AG08395 (cell line): Measurements from ENCODE around the gene MYPN.
"Not testable (repeated sequence)": the region's sequence is repeated elsewhere in the genome, so short reads cannot be mapped to it uniquely, and the experiment has no call there.

Experiments used
- DNase-seq: peaks from one replicate; pipeline ENCODE4 v3.0.0; 2012; ENCODE audit warnings: mixed read lengths, low spot score

The MYPN gene

GRCh38 chr10:68172324-68172723, 63.0 kb downstream of the MYPN start:
- DNase-seq = no peak

GRCh38 chr10:68175949-68176348, 66.7 kb downstream of the MYPN start:
- no peak for DNase-seq

GRCh38 chr10:68176797-68177196, 67.5 kb downstream of the MYPN start:
- DNase-seq = no peak

GRCh38 chr10:68178592-68178991, 69.3 kb downstream of the MYPN start:
- DNase-seq = no peak

GRCh38 chr10:68179016-68179415, 69.7 kb downstream of the MYPN start:
- no peak for DNase-seq

- no peak for DNase-seq
These were observed 71.2 kb downstream of the MYPN start for GRCh38 chr10:68180490-68180889.

GRCh38 chr10:68184546-68184945, 75.3 kb downstream of the MYPN start:
- DNase-seq = no peak

GRCh38 chr10:68185085-68185484, 75.8 kb downstream of the MYPN start:
- no peak for DNase-seq

- DNase-seq = no peak
These were observed 79.5 kb downstream of the MYPN start for GRCh38 chr10:68188835-68189234.

GRCh38 chr10:68192113-68192512, 82.8 kb downstream of the MYPN start:
- no peak for DNase-seq

- no peak for DNase-seq
These were observed 85.0 kb downstream of the MYPN start for GRCh38 chr10:68194290-68194689.

- not testable (repeated sequence) for DNase-seq
These were observed 86.5 kb downstream of the MYPN start for GRCh38 chr10:68195776-68196175.

- no peak for DNase-seq
These were observed 87.4 kb downstream of the MYPN start for GRCh38 chr10:68196701-68197100.

GRCh38 chr10:68202960-68203353, 93.7 kb downstream of the MYPN start:
- peak; percentile 72 for DNase-seq

- peak; percentile 80 for DNase-seq
These were observed 99.2 kb downstream of the MYPN start for GRCh38 chr10:68208424-68209042.

GRCh38 chr10:68211669-68212068, 102.4 kb downstream of the MYPN start:
- DNase-seq = no peak

- peak; percentile 47 for DNase-seq
These were observed 103.5 kb downstream of the MYPN start for GRCh38 chr10:68212721-68213352.

GRCh38 chr10:68218786-68219185, 109.5 kb downstream of the MYPN start:
- DNase-seq = no peak

GRCh38 chr10:68221196-68221595, 111.9 kb downstream of the MYPN start:
- DNase-seq = no peak

GRCh38 chr10:68222391-68222790, 113.1 kb downstream of the MYPN start:
- no peak for DNase-seq

GRCh38 chr10:68223535-68224165, 114.4 kb downstream of the MYPN start:
- DNase-seq = no peak

GRCh38 chr10:68224810-68225209, 115.5 kb downstream of the MYPN start:
- DNase-seq = no peak

GRCh38 chr10:68230268-68230667, 121.0 kb downstream of the MYPN start:
- no peak for DNase-seq
